Transverse colon (tissue), 4 donors: Measurements from ENCODE around the gene ACAD8. TPM values are rescaled to one million over a fixed set of nuclear protein-coding genes. Genes with fewer than 3 reads are reported as not detected.

Source experiments
- DNase-seq: peaks from one replicate; pipeline ENCODE4 v3.0.0-alpha.2; 2019
- H3K27ac ChIP-seq, 4 donors: fragments of 200-600 bp; sonication (generic); 2 replicates each; pipeline ENCODE4 v1.5.1; 2016 to 2018; ENCODE audit warnings: inconsistent platforms in 4 of 4
- H3K27me3 ChIP-seq: fragments of 200-600 bp; sonication (generic); 2 replicates; pipeline ENCODE4 v1.5.1; 2017; ENCODE audit warnings: inconsistent platforms
- H3K36me3 ChIP-seq, 4 donors: fragments of 200-600 bp; sonication (generic); 2 replicates each; pipeline ENCODE4 v1.5.1; 2017 to 2019; ENCODE audit warnings: inconsistent platforms in 4 of 4
- H3K4me1 ChIP-seq, 4 donors: fragments of 200-600 bp; sonication (generic); 2 replicates each; pipeline ENCODE4 v1.5.1; 2017 to 2020; ENCODE audit warnings: inconsistent platforms in 4 of 4
- H3K4me3 ChIP-seq, 4 donors: fragments of 200-600 bp; sonication (generic); 1 replicate in 1 of 4; 2 replicates in 3 of 4; pipeline versions ENCODE4 v1.5.1 to v1.6.1; 2017 to 2019; ENCODE audit warnings: inconsistent platforms in 4 of 4
- H3K9me3 ChIP-seq, 2 donors: fragments of 200-600 bp; sonication (generic); 2 replicates each; pipeline ENCODE4 v1.5.1; 2017 to 2019; ENCODE audit warnings: inconsistent platforms in 2 of 2
- CTCF ChIP-seq, 5 experiments: fragments of 200-600 bp in 3 of 5; fragments of 450-650 bp in 2 of 5; sonication (generic) in 3 of 5; IDR thresholded peaks; 1 replicate in 2 of 5; 2 replicates in 3 of 5; pipeline ENCODE4 v1.5.1; 2016 to 2017; ENCODE audit warnings: antibody characterized with exemption in 5 of 5, inconsistent platforms in 3 of 5, mild to moderate bottlenecking in 2 of 5, moderate library complexity in 1 of 5
- EP300 ChIP-seq: sonication (generic); formaldehyde crosslinking; IDR thresholded peaks from one replicate; pipeline ENCODE4 v1.6.1; 2017; ENCODE audit warnings: antibody characterized with exemption, low read depth
- POLR2A ChIP-seq: fragments of 450-650 bp; IDR thresholded peaks from one replicate; pipeline ENCODE4 v1.6.1; 2016; ENCODE audit warnings: antibody characterized with exemption, mild to moderate bottlenecking, moderate library complexity
- POLR2AphosphoS5 ChIP-seq, 3 donors: sonication (generic); formaldehyde crosslinking; IDR thresholded peaks; one replicate each; pipeline ENCODE4 v1.6.1; 2016; ENCODE audit warnings: antibody characterized with exemption in 3 of 3
- WGBS, 2 donors: methylation state at CpG; one replicate each; pipeline ENCODE4 v1.1.5; 2018; ENCODE audit warnings: low coverage in 1 of 2; 5-methylcytosine and 5-hydroxymethylcytosine counted together
- in situ Hi-C, 4 donors: fragments of 200-750 bp; cut with MboI; loops; one replicate each; pipeline versions ENCODE4 v1.15.0 to v1.15.1; 2017; ENCODE audit warnings: low sequenced_read_pairs in 3 of 4, low pct_ligation_motif_present in 1 of 4, low pct_unique_long_range_greater_than_20kb in 1 of 4
- intact Hi-C: fragments of 100-400 bp; cut with DNase I; formaldehyde crosslinking; loops from one replicate; pipeline ENCODE4 v1.15.1; 2023; ENCODE audit warnings: low total_unique reads
- total RNA-seq, 4 donors: library from RNA; depleted of rRNA; stranded (reverse); fragments of >200 nt; gene quantifications; one replicate each; pipeline ENCODE4 v1.1.0, GENCODE V29; 2016

Gene ACAD8
- total RNA-seq, 4 donors from 2014 or later = 34.8 to 59.1 (median 45.7) TPM

- intact Hi-C loops = no loop called here
These were observed 14.6 kb downstream of the ACAD8 start for GRCh38 chr11:134267966-134268365.

GRCh38 chr11:134270250-134270714 is 16.9 kb downstream of the ACAD8 start:
- H3K27me3 ChIP-seq = peaks cover 57% of the 10 kb centered on the region
- H3K4me3 ChIP-seq = no peak overlapping the region
- no peak for DNase-seq
- intact Hi-C loops = no loop called here
- in situ Hi-C loops = no loop called here
- no peaks in the 10 kb centered on the region for H3K36me3 ChIP-seq
- 0 to 46% methylated on average over 1 to 5 of the region's 5 CpGs for WGBS, 2 donors
- TF ChIP-seq POLR2AphosphoS5 (IDR thresholded peaks at IDR 0.05) (no peak), EP300 (no peak), CTCF (IDR thresholded peaks at IDR 0.05) (no peak), POLR2A (no peak)
- peaks cover 0 to 10% (median 0%) of the 10 kb centered on the region in 4 donors for H3K4me1 ChIP-seq
- H3K9me3 ChIP-seq = no peaks in the 10 kb centered on the region
- H3K27ac ChIP-seq = no peak overlapping the region

More at GRCh38 chr11:134267966-134268365, 14.6 kb downstream of the ACAD8 start:
- H3K27me3 ChIP-seq = peaks cover 34% of the 10 kb centered on the region
- peaks cover 0 to 10% (median 0%) of the 10 kb centered on the region in 4 donors for H3K4me1 ChIP-seq
- WGBS, 2 donors = 89% methylated on average over 11 of the region's 11 CpGs; no CpG with 5 or more reads in 1 of the 2 donors
- no peak overlapping the region for H3K4me3 ChIP-seq
- TF ChIP-seq CTCF (IDR thresholded peaks at IDR 0.05) (no peak), POLR2AphosphoS5 (IDR thresholded peaks at IDR 0.05) (no peak), POLR2A (no peak), EP300 (no peak)
- H3K9me3 ChIP-seq = no peaks in the 10 kb centered on the region
- peaks cover 0 to 6% (median 0%) of the 10 kb centered on the region in 4 donors for H3K36me3 ChIP-seq
- no peak overlapping the region for H3K27ac ChIP-seq
- DNase-seq = no peak
- in situ Hi-C loops = no loop called here

- WGBS, 2 donors = 91 to 100% methylated on average over 1 to 4 of the region's 4 CpGs
- Histone ChIP-seq H3K9me3 (no peaks in the 10 kb centered on the region), H3K4me1 (peaks cover 5 to 20% (median 13%) of the 10 kb centered on the region in 4 donors), H3K4me3 (no peak overlapping the region), H3K36me3 (no peaks in the 10 kb centered on the region), H3K27ac (no peak overlapping the region), H3K27me3 (peaks cover 74% of the 10 kb centered on the region)
- in situ Hi-C loops = no loop called here
- intact Hi-C loops = no loop called here
- no peak for DNase-seq
- TF ChIP-seq EP300 = no peak
These were observed 18.6 kb downstream of the ACAD8 start for GRCh38 chr11:134271978-134272377.

GRCh38 chr11:134272381-134273316 is 19.3 kb downstream of the ACAD8 start:
- DNase-seq = no peak

More at GRCh38 chr11:134272381-134273316, 19.3 kb downstream of the ACAD8 start:
- in situ Hi-C loops (no loop called here), intact Hi-C loops (no loop called here)
- Histone ChIP-seq H3K27ac (no peak overlapping the region), H3K4me1 (peaks cover 5 to 19% (median 15%) of the 10 kb centered on the region in 4 donors), H3K36me3 (no peaks in the 10 kb centered on the region), H3K9me3 (no peaks in the 10 kb centered on the region), H3K4me3 (no peak overlapping the region), H3K27me3 (peaks cover 81% of the 10 kb centered on the region)
- TF ChIP-seq CTCF (IDR thresholded peaks at IDR 0.05) = no peak
- no peak for TF ChIP-seq POLR2AphosphoS5 (IDR thresholded peaks at IDR 0.05)
- no peak for TF ChIP-seq EP300
- TF ChIP-seq POLR2A = no peak
- WGBS, 2 donors = 43 to 55% methylated on average over 7 to 18 of the region's 18 CpGs
